Heart right ventricle (tissue), 16 donors: ENCODE measurements around the gene CORO1C. TPM values are rescaled to one million over a fixed set of nuclear protein-coding genes. Genes with fewer than 3 reads are reported as not detected.

Experiments
- ATAC-seq, 8 donors: fragments of 200-7000 bp; cut with Tn5 transposase; one replicate each; pipeline ENCODE4 v1.9.1; 2020; ENCODE audit warnings: mild to moderate bottlenecking in 8 of 8, moderate library complexity in 8 of 8, moderate number of reproducible peaks in 1 of 8
- DNase-seq, 2 donors: peaks; one replicate each; pipeline ENCODE4 v3.0.0-alpha.2; 2020
- H3K27ac ChIP-seq, 10 donors: fragments of 200-600 bp; sonication (generic) in 2 of 10; one replicate each; pipeline versions ENCODE4 v1.5.0 to v1.8.0; 2020 to 2022; ENCODE audit warnings: mild to moderate bottlenecking in 3 of 10
- H3K27me3 ChIP-seq, 7 donors: fragments of 200-600 bp; one replicate each; pipeline ENCODE4 v1.8.0; 2021 to 2022; ENCODE audit warnings: mild to moderate bottlenecking in 2 of 7
- H3K36me3 ChIP-seq, 9 donors: fragments of 200-600 bp; sonication (generic) in 1 of 9; one replicate each; pipeline versions ENCODE4 v1.5.0 to v1.8.0; 2020 to 2022; ENCODE audit warnings: mild to moderate bottlenecking in 2 of 9
- H3K4me1 ChIP-seq, 9 donors: fragments of 200-600 bp; sonication (generic) in 1 of 9; one replicate each; pipeline versions ENCODE4 v1.5.0 to v1.8.0; 2020 to 2022; ENCODE audit warnings: mild to moderate bottlenecking in 4 of 9
- H3K4me3 ChIP-seq, 10 donors: fragments of 200-600 bp; sonication (generic) in 2 of 10; one replicate each; pipeline versions ENCODE4 v1.5.0 to v1.8.0; 2020 to 2022; ENCODE audit warnings: mild to moderate bottlenecking in 7 of 10, moderate library complexity in 2 of 10
- H3K9me3 ChIP-seq, 11 donors: fragments of 200-600 bp in 10 of 11; sonication (generic) in 2 of 11; one replicate each; pipeline versions ENCODE4 v1.5.0 to v1.8.0; 2013 to 2022; ENCODE audit warnings: mild to moderate bottlenecking in 2 of 11, control low read depth in 1 of 11, moderate library complexity in 1 of 11
- WGBS, 2 donors: extraction: QIAGEN DNeasy Blood & Tissue Kit; methylation state at CpG; one replicate each; pipeline ENCODE4 v1.1.7; 2013; ENCODE audit warnings: inconsistent platforms in 1 of 2; 5-methylcytosine and 5-hydroxymethylcytosine counted together
- intact Hi-C, 10 donors: fragments of 100-400 bp; cut with DNase I; formaldehyde crosslinking; loops; one replicate each; pipeline versions ENCODE4 v1.11.1 to v1.14.2; 2022
- polyA plus RNA-seq, 2 donors: library from polyadenylated mRNA; stranded (reverse); fragments of 200-250 nt; gene quantifications; one replicate each; pipeline ENCODE4 v1.2.3, GENCODE V29; 2013
- total RNA-seq, 10 donors: library from RNA; stranded (reverse); fragmentation: NEBNext Ultra II Directional in 3 of 10; extraction: Animal tissue kit (Norgen Biotek cat#: 25700) in 3 of 10; gene quantifications; one replicate each; pipeline versions ENCODE4 v1.2.1 to v1.2.4, GENCODE V29; 2021 to 2023
- TF ChIP-seq, protein P1 (sequence below), 9 donors: fragments of 200-600 bp; sonication (generic) in 2 of 9; IDR thresholded peaks; one replicate each; pipeline versions ENCODE4 v1.5.0 to v1.8.0; 2021 to 2022; ENCODE audit warnings: antibody characterized with exemption in 9 of 9, mild to moderate bottlenecking in 5 of 9, moderate library complexity in 1 of 9
- donor health status: Arrhythmogenic right ventricular cardiomyopathy.
- donor health status: ischemic (EF 13 %, LVEDD 7.1; RV severe dilation, severe dysfunction).
- donor health status: healthy with polysubstance abuse.
- donor health status: DM: no; HTN: yes; CAD: no.
- donor health status: DM: no; HTN: no; CAD: no.
- donor health status: ischemic (EF 25% LVEDD 6.9; RV normal size, moderate dysfunction).
- donor health status: ischemic (EF 25% LVEDD 5.7; RV mildly dilated, moderate dysfunction).
- donor health status: healthy.
- donor health status: DM: yes; HTN: yes; CAD: no.
- donor health status: Ischemic cardiomyopathy.
- donor health status: ischemic (EF 35%, LVEDD 5.7; RV mildly dilated, moderate dysfunction).
- donor health status: nonischemic (EF 11% LVEDD 7.7; RV severe dilation, severe dysfunction).
- donor health status: DM: yes; HTN: yes; CAD: no.
- donor health status: PGD.
- donor health status: ischemic (EF 29% LVEDD 5.4; RV normal size, mild dysfunction).
- donor health status: nonischemic (EF 23%, LVEDD 6.1; RV moderate dilation, normal function).

The CORO1C gene
- total and polyA plus RNA-seq, 12 donors = 25.5 to 88.6 (median 58.2) TPM

DNA sequence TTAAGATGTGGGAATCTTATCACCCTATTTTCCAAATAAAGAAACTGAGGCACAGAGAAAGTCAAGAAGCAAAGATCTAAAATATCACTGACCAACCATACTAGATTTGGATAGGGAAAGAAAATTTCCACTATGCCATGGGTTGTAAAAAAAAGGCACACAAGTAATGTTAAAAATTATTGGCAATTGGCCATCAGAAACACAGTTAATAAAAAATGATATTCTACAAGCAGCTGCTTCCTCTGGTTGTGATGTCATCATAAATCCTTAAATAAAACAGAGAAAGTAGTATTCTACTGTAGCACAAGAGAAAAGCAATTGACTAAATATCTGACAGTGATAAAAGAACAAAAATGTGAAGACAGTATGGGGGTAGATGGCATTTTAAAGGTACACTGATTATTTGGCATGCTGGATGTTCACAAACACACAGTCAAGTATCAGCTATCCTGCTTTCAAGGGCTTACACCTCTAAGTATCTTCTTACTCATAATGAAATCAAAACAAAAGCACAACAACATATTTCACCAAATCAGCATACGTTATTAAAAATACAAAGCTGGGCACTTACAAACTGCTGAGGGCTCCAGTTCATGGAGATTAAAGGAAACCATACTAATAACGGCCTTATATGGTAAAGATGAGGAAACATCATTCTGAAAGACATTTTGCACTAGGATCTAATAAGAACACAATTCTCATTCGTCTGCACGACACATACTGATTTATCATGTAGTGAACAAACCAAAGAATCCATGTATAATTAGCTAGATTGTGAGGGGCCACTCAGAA lies 45.7 kb downstream of the CORO1C start:
- intact Hi-C loops = loop anchor here in 1 of 10 donors (5.0 kb wide), 1 partner anchor 117 kb away; no protein-coding TSS in a partner anchor
- H3K27ac ChIP-seq = peak overlapping the region; percentile 17 to 91 (median 66)
- TF ChIP-seq, protein P1, sequence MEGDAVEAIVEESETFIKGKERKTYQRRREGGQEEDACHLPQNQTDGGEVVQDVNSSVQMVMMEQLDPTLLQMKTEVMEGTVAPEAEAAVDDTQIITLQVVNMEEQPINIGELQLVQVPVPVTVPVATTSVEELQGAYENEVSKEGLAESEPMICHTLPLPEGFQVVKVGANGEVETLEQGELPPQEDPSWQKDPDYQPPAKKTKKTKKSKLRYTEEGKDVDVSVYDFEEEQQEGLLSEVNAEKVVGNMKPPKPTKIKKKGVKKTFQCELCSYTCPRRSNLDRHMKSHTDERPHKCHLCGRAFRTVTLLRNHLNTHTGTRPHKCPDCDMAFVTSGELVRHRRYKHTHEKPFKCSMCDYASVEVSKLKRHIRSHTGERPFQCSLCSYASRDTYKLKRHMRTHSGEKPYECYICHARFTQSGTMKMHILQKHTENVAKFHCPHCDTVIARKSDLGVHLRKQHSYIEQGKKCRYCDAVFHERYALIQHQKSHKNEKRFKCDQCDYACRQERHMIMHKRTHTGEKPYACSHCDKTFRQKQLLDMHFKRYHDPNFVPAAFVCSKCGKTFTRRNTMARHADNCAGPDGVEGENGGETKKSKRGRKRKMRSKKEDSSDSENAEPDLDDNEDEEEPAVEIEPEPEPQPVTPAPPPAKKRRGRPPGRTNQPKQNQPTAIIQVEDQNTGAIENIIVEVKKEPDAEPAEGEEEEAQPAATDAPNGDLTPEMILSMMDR (IDR thresholded peaks at IDR 0.05) = no peak
- peaks cover 0 to 5% (median 0%) of the 10 kb centered on the region in 9 donors for H3K36me3 ChIP-seq
- WGBS, 2 donors = 34 to 39% methylated on average over 4 of the region's 4 CpGs
- H3K4me1 ChIP-seq = peaks cover 30 to 89% (median 62%) of the 10 kb centered on the region in 9 donors
- H3K27me3 ChIP-seq = no peaks in the 10 kb centered on the region
- DNase-seq = no peak
- peak in 1 of 8 donors; percentile 12 for ATAC-seq
- H3K4me3 ChIP-seq = no peak overlapping the region
- H3K9me3 ChIP-seq = no peaks in the 10 kb centered on the region

DNA sequence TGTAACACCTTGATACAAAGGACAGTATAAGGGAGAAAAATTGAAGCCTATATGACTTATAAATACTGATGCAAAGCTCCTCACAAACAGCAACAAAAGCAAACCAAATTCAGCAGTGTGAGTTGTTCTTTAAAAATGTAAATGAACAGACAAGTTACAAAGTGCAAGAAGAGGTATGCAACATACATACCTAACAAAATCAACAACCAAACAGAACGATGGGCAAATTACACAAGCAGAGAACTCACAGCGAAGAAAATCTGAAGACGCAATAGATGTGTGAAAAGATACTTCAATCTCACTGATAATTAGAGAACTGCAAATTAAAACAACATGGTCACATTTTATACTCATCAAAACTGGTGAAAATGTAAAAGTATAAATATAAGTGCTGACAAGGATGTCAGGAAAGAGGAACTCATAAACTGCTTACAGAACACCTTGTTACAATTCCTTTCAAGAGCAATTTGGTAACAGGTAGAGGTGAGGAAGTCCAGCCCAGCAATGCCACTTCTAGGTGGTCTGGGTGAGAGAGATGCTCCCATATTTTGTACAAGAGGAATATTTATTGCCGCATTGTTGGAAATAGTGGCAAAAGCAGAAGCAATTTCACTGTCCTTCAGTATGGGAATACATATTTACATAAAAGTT lies 47.3 kb downstream of the CORO1C start:
- ATAC-seq (no peak), DNase-seq (no peak)
- Histone ChIP-seq H3K4me3 (no peak overlapping the region), H3K9me3 (no peaks in the 10 kb centered on the region), H3K27ac (peak overlapping the region in 3 of 10 donors; percentile 8 to 91 (median 66)), H3K27me3 (no peaks in the 10 kb centered on the region), H3K4me1 (peaks cover 15 to 79% (median 46%) of the 10 kb centered on the region in 9 donors), H3K36me3 (peaks cover 0 to 5% (median 0%) of the 10 kb centered on the region in 9 donors)
- TF ChIP-seq, protein P1 (IDR thresholded peaks at IDR 0.05) = no peak
- intact Hi-C loops = no loop called here
- WGBS, 2 donors = 81 to 85% methylated on average over 4 of the region's 4 CpGs

DNA sequence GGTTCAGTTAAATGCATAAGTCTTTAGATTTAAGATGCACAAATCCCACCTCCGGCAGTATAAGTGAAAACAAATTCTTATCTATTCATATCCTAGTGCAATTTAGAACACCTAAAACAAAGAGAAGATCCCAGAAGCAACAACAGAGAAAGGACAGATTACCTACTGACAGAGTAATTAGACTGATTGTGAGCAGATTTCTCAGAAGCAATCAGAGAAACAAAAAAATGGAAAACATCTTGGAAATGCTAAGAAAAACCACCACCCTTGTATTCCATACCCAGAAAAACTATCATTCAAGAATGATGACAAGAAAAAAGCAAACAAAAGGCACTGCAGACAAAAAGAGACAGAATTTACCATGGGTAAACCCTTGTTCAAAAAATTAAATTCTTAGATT lies 50.0 kb downstream of the CORO1C start:
- H3K4me3 ChIP-seq = no peak overlapping the region
- DNase-seq (no peak), ATAC-seq (no peak)
- peaks cover 9 to 79% (median 39%) of the 10 kb centered on the region in 9 donors for H3K4me1 ChIP-seq
- H3K36me3 ChIP-seq = peaks cover 0 to 25% (median 11%) of the 10 kb centered on the region in 9 donors
- H3K27ac ChIP-seq = no peak overlapping the region
- intact Hi-C loops = no loop called here
- 80 to 82% methylated on average over 1 of the region's 1 CpG for WGBS, 2 donors
- TF ChIP-seq, protein P1 (IDR thresholded peaks at IDR 0.05) = no peak
- H3K9me3 ChIP-seq = no peaks in the 10 kb centered on the region
- H3K27me3 ChIP-seq = no peaks in the 10 kb centered on the region

DNA sequence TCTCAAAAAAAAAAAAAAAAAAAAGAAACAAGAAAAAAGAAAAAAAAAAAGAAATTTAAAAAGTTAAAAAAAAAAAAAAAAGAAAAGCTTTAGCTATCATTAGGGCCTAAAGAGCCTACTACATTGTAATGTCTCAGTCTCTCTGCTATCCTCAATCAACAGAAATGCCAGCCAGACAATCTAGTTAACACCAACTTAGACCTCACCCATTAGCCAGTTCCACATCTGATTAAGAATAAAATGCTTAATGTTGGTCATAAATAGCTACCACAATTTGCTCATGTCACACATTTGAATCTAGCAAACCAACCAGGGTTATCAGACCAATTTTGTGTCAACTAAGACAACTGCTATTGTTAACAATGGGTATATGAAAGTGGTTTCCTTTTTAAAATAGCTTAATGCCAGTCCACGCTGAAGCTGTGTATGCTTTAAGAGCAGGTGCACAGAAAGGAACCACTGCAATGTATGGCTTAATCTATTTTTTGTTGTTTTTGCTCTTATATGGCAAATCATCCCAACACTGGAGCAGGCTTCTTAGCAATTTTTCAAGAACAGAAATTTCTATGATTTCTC lies 52.1 kb downstream of the CORO1C start:
- no peak for ATAC-seq
- no peaks in the 10 kb centered on the region for H3K27me3 ChIP-seq
- no peaks in the 10 kb centered on the region for H3K9me3 ChIP-seq
- no peak overlapping the region for H3K4me3 ChIP-seq
- peaks cover 3 to 58% (median 17%) of the 10 kb centered on the region in 9 donors for H3K4me1 ChIP-seq
- H3K36me3 ChIP-seq = peaks cover 0 to 46% (median 11%) of the 10 kb centered on the region in 9 donors
- WGBS, 2 donors = 54 to 77% methylated on average over 1 of the region's 1 CpG
- no peak for DNase-seq
- intact Hi-C loops = loop anchor here in 1 of 10 donors (10.0 kb wide), 1 partner anchor 46 kb away; no protein-coding TSS in a partner anchor
- TF ChIP-seq, protein P1 (IDR thresholded peaks at IDR 0.05) = no peak
- H3K27ac ChIP-seq = peak overlapping the region in 2 of 10 donors; percentile 17 to 24
